HG03196 (cell line): Measurements from ENCODE around the gene IRF2.

Experiments used
- ATAC-seq: cut with Tn5 transposase; IDR thresholded peaks from one replicate; pipeline ENCODE4 v1.9.1; 2021; ENCODE audit not compliant: unreplicated experiment

Gene IRF2

DNA sequence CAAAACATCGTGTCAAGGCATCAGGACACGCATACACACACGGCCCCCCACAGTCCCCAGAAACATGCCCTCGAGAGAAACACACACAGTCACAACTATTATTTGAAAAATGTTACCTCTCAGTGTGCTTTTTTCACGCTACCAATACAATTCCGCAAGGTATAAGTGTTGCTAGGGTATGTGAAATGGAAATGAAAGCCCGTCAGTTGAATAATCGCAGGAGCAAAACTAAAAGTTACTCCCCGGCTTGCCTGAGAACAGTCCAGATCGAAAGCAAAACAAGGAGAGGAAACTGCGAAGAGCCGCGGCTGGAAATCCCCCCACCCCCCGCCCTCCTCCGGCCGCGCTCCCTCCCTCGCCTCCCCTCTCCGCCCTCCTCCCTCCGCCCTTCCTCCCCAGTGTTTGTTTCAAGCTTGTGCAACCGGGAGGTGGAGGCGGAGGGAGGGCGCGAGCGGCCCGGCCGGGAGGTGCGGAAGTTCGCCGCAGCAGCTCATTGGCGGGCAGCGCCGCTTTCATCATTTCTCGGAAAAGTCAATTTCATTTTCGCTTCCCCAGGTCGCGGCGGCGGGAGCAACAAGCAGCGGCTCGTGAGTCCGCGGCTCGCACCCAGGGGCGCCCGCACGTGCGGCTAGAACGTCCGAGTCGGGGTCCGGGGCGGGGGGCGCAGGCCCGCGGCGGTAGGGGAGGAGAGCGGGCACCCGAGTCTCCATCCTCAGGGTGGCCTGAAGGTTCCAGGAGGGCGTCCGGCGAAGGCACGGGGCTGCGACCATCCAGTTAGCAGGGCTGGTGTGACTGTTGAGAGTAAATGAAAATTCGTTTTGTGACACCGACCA, at the start of gene IRF2:
IRF2 (minus strand) TSS at position 288 of the 833 bp plus-strand sequence. CDS start 45,486 bp downstream, outside the sequence.
- ATAC-seq, result peak; percentile 62

DNA sequence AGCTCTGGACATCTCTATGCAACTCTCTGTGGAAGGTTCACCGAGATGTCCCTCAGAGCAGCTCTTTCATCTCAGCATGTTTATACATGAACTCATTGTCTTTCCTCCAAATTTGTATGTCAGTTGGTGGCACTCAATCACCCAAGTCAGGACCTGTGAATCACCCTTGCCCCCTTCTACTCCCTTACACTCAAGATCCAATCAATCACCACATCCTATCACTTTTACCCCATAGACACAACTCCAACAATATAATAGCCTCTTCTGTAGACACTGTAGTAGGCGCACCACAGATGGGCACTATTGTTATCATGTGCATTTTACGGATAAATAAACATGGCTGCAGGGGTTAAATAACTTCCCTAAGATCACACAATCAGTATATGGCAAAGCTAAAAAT, 41.3 kb upstream of the IRF2 start:
- no peak for ATAC-seq

DNA sequence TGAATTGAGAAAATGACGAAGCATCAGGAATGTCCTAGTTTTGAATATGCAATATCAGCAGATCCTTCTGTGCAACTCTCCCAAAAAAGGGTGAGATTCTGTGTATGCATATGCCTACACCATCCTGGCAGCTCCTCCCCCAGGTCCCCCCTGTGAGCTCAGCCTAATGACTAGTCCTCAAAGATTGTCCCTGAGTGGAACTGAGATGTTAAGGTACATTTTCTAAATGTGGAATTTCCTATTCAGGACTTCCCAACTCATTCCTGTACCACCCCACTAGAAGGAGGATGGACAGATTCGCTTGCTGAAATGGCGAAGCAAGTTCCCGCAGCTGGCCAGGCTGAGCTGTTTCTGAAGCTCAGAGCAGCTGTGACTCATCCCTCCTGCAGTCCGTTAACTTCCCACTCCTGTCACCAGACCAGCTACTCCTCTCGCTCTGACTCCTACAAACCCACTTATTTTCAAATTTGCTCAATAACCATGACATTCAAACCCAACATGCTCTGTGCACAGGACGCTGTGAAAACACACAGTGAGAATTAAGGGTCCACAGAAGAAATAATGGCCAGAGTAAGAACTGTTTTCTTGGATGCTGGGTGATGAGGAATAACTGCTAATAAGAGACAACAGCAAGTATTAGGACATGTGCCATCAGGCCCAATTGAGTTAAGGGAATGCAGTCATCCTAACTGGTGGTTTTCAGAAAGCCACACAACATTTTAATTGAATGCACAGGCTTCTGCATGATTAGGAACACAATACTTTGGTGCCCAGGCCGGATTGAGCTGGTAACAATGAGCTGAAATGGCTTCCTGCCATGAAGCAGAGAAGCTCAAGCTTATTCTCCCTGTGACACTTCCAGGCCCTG, 40.0 kb upstream of the IRF2 start:
- ATAC-seq, result peak; percentile 98

DNA sequence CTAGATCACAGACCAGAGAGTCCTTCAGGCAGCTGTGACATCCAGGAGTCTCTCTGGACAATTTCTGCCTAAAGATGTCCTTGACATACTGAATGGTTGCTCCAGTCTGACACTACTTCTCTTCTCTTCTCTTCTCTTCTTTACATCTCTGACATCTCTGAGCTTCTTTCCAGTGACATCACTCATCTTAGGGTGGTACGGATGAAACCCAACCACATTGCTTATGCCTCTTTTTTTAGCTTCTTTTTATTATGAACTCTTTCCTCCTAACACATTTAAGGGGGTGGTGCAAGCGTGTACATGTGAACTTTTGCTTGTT, 39.4 kb upstream of the IRF2 start:
- no peak for ATAC-seq

DNA sequence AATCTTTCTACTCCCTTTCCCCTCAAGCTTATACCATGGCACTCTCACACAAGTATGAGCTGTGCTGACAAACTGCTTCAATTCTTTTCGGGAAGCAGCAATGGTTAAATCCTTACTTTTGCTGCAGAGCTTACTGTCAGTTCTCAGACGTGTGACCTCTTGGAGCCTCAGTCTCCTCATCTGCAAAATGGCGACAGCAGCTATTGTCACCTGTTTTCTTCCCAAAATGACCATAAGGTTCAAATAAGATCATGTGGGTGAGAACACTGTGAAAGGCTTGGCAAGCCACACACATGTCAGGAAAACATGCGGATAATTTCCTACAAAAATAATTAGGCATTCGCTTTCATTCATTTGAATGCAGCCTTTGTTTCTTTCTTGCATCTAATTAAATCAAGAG, 36.8 kb upstream of the IRF2 start:
- no peak for ATAC-seq

DNA sequence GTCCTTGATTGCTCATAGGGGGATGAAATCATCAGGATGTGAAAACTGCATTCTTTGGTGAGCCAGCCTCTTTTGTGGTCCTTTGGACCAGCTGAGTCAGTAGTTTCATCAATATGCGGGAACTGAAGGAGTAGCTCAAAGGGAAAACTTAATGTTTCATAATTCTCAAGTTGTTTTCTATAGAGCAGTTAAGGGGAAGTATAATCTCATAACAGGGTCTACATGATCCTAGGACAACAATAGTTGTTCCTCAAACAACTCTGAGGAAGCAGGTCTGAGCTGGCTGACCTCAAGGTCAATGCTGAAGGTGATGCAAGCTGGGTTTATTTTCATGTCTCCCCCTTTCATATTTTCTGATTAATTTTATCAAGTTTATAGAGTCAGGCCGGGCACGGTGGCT, 36.1 kb upstream of the IRF2 start:
- no peak for ATAC-seq

DNA sequence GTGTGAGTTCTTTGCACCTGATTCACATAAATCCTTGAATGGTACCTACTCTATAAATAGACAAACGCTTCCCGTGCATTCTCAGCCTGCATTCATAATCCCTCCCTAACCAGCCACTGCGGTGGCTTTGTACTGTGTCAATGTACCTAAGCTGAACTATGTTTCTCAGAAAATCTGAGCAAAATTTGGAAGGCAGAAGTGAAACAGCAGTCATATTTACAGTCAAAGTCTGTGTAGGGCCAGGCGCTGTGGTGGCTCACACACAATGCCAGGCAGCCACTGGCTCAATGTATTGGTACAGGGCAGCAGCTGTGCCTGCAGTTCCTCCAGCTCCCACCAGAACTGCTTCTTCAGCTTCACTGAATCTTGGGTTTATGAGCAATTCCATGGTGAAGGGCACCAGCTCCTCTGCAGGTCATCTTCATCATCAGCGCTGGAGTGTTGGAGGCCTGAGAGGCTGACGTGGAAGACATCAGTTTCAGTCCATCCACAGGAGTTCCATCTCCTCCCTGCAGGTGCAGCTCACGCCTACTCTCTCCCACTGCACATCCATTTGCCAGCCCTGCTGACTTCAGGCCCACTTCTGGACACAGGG, 32.3 kb upstream of the IRF2 start:
- ATAC-seq, result peak; percentile 97

DNA sequence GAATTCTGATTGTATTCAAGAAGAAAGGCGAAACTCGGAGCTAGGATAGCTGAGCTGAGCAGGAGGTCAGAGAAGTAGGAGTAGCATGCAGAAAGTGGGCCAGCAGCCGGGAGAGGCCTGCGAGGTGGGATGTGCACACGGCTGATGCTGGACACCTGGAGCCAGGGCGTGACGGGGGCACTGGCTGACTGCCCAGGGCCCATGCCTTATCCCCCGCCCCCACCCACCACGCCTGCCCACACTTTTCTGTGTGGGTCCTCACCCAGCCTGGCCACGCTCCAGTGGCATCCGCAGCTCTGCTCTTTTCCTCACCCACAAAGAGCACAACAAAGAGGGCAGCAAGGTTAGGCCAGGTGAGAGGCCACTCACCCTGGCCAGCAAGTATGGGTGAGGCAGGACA, 30.0 kb upstream of the IRF2 start:
- no peak for ATAC-seq

DNA sequence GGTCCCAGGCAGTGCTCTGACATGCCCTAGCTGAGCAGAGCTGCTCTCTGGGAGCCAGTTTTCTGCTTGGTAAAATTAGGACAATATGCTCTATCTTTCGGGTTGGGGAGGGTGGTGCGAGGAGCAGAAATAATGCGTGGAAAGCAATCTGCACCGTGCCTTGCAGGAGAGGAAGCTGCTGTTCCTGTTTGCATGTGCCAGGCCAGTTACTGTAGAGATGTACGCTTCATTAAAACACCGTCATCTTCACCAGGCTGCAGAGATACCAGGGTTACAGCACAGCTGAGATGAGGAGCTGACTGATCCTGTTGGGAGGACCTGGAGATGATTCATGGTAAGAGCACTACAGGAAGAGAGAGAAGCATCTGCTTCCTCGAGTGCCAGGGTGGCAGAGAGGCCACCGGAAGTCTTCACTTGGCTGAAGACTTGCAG, 29.5 kb upstream of the IRF2 start:
- no peak for ATAC-seq

DNA sequence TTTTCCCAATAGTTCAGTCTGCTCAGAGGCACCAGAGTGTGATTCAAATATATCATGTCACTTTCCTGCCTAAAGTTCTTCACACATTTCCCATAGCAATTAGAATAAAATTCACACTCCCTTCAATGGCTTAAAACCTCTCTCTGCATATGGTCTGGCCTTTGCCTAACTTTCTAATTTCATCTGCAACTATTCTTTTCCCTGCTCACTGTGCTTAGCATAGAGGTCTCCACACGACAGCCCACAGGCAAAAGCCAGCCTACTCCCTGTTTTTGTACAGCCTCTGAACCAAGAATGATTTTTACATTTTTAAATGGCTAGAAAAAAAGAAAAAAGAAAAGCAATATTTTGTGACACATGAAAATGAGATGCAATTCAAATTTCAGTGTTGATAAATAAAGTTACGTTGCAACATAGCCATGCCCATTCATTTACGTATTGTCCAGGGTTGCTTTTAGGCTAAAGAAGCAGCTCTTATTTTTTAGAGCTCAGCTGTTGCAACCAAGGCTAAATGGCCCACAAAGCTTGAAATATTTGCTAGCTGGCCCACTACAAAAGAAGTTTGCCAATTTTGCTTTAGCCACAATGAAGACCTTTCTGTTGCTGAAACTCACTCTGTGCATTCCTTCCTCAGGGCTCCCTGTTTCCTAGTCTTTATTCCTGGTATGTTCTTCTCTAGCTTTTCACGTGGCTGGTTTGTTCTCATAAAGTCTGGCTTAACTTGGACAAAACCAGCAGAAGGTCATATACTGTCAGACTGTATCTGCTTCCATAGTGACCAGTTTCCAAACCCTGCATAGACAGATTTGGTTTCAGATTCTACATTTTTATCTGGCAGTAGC, 26.6 kb upstream of the IRF2 start:
- no peak for ATAC-seq

DNA sequence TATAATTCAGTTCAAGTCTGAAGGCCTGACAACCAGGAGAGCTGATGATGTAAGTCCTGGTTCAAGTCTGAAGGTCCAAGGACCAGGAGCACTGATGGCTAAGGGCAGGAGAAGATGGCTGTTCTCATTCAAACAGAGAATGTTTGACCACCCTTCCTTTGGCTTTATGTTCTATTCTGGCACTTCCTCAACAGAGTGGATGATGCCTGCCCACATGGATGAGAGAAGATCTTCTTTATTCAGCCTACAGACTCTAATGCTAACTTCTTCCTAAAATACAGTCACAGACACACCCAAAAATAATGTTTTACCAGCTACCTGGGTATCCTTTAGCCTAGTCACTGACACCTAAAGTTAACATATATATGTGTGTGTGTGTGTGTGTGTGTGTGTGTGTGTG, 25.6 kb upstream of the IRF2 start:
- ATAC-seq, result no peak

DNA sequence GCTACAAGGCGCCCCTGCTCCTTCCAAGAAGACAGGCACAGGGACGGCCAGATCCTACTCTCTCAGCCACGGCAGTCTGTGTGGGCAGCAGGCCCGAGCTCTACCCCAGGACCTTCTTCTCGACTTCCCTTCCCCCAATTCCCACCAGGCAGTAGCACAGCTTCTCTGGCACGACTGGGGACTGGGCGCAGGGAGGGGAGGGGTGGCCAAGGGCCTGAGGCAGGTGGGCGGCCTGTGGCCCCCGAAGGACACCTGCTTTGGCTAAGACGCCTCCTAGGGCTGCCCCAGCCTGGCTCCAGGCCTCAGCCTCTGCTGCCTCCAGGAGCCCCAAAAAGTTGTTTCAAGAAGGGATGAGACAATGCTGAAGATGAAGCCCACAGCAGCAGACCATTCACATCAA, 24.2 kb upstream of the IRF2 start:
- ATAC-seq, result no peak

DNA sequence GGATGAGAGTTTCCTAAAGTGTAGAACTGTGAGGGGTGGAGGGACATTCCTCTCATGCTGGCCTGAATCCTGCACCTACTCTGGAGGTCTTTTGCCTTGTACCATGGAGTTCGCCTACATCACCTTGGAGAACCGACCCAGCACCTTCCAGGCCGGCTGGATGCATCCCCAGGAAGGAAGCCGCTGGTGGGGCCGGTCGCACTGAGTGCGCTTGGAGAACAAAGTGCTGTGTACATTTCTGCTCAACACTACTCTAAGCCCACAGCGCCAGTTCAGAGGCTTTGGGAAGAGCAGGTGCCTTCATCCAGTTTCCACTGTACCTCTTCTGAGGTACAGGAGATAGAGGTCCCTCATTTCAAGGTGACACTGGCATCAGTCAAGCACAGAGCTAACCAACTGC, 15.4 kb upstream of the IRF2 start:
- ATAC-seq, result no peak

DNA sequence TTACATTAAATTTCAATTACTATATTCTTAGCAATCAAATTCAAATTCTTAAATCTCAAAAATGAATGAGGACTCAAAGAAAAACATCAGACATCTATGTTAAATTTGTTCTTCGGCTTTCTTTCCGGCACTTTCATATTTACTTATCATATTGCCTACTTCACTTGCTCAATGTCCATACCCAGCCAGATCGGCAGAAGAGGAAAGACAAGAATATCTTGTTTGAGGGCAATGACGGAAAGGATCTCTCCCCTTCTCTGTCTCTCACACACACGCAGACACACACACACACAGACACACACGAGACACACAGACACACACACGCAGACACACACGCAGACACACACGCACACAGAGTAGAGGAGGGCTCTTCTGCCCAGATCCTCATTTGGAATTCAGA, 13.2 kb upstream of the IRF2 start:
- no peak for ATAC-seq

DNA sequence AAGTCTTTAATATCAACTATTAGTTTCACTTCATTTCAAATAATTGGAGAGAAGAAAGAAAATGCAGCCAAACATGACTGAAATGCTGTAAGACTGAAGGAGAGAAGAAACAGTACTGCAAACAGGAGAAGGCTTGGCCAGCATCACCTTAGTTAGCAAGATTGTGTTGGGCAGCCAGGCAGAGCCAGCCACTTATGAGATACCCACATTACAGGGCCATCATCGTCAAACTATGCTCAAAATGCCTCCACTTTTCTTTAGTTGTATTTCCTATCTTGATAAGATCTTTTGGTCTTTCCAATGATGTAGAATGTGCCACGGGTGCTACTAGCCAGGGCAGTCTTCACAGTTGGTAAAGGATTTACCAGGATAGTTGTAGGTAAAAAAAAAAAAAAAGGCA, 10.9 kb upstream of the IRF2 start:
- no peak for ATAC-seq

DNA sequence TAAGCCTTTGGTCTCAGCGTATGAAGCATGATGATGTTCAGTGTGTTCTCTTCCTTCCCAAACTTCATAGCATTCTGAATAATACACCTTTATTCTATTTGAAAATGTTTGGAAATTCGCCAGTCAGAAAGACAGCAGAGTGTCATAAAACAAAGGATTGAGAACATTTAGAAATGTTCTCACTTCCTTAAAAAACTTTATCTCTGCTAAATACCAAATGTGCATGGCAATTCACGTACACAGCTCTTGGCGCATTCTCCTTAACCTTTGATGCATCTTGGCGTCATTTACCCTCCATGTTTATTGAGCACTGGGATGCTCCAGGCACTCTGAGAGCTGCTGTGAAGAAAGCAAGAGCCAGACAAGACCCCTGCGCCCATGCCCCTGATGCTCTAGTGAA, 7.2 kb upstream of the IRF2 start:
- ATAC-seq, result no peak

DNA sequence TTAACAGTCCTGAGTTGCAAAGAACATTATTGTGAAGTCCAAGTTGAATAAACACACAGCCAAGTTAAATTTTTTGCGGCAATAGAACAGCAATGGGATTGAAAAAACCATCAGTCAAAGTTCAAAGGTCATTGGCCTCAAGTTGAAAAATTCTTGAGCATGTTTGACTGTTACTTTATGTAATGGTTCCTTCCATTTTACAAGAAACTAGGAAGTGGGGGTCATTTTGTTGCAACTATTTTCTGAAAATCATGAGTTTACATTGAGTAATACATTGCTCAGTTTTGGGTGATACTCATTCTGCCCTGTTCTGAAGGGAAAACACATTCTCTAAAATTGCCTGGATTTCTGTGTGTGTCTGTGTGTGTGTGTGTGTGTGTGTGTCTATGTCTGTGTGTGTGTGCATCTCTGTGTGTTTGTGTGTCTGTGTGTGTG, 5.2 kb upstream of the IRF2 start:
- no peak for ATAC-seq

DNA sequence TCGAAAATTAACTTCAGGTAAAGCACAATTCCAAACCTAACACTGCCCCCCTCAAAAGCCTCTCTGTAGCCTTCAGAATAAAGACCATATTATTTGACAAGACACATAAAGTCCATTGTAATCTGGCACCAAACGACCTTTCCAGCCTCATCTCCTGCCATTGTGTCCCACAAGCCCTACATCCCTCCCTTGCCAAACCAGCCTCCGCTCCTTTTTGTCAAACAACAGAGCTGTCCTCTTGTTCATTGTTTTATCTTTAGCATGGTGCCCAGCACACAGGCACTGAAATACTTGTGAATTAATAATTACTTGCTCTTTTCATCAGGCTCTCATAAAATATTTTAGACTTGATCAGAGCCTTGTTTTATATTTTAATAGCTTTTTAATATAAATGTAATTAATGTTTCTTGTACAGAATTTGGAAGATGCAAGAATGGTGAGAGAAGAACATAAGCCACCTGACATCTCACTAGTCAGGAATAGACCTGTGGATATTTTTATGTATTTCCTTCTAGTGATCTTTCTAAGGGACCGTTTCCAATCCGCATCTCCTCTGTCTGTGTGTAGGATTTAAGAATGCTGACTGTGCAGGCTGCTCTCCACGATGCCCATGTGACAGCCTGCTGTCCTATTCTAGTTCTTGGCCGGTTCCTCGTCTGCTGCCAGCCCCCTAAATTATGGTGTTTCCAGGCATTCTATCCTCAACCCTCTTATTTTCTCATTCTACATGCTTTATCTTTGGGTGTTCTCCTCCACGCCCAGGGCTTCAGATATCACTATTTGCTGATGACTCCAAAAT, 3.0 kb upstream of the IRF2 start:
- ATAC-seq, result no peak

DNA sequence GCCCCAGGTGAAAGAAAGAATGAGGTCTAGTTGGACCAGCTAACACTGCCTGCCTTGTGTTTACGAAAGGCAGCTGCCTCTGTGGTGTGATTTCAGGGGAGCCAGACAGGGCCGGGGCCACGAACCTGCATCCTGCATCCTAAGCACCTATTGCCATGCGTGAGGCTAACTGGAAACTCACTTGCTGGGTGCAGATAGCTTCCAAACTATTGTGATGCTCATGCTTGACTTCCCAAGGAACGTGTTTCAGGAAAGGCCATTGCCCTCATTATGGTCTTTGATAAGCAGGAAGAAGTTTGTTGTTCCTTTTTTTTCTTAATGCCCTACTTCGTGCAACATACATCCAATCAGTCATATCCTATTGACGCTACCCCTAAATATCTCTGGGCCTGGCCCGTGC, 2.3 kb upstream of the IRF2 start:
- ATAC-seq, result no peak

DNA sequence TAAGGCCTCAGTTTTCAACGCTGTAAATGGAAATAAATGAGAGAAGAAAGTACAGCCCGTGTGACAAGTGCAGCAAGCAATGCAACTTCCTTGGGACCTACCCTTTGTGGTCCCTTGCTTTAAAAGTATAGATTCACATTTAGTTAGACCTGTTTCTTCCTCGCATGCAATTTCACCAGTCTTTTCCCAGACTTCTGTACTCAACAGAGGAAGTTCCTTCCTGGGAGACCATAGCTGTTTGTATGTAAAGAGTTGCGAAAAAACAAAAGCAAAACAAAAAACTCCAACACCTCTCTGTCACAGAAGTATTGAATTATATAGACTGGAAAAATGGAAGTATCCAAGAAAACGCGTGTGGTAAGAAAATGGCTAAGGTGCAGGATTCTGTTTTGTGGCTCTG, 1.1 kb upstream of the IRF2 start:
- ATAC-seq, result no peak
